NCI-H526 treated with DMSO at 0.1 percent for 48 hours (cell line): ENCODE results near the gene LGALS9.

Source experiments
- DNase-seq: peaks from one replicate; lab custom pipeline; 2025; lab: John Stamatoyannopoulos, UW

Gene LGALS9

DNA sequence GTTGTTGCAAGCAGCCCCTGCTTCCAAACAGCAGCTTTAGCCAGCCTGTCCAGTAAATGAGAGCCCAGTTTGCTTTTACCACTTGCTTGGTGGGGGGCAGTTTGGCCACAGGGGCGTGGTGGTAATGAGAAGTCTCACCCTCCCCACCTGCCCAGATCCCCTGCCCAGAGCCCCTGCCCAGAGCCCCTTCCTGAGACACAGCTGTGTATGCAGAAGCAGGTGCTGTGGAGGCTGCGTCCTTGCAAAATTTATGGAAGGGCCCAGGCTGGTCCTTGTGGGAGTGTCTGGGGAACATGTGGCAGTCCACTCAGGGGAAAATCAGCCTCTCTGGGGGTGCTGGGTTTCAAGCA lies 27.6 kb upstream of the LGALS9 start:
- DNase-seq = no peak

- no peak for DNase-seq
Observed at GRCh38 chr17:27603880-27604794, 26.9 kb upstream of the LGALS9 start.

DNA sequence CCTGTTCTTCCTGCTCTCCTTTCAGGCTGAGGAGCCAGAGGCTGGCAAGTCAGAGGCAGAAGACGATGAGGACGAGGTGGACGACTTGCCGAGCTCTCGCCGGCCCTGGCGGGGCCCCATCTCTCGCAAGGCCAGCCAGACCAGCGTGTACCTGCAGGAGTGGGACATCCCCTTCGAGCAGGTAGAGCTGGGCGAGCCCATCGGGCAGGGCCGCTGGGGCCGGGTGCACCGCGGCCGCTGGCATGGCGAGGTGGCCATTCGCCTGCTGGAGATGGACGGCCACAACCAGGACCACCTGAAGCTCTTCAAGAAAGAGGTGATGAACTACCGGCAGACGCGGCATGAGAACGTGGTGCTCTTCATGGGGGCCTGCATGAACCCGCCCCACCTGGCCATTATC lies 25.6 kb upstream of the LGALS9 start:
- no peak for DNase-seq

- no peak for DNase-seq
Observed at GRCh38 chr17:27607521-27608091, 23.4 kb upstream of the LGALS9 start.

DNA sequence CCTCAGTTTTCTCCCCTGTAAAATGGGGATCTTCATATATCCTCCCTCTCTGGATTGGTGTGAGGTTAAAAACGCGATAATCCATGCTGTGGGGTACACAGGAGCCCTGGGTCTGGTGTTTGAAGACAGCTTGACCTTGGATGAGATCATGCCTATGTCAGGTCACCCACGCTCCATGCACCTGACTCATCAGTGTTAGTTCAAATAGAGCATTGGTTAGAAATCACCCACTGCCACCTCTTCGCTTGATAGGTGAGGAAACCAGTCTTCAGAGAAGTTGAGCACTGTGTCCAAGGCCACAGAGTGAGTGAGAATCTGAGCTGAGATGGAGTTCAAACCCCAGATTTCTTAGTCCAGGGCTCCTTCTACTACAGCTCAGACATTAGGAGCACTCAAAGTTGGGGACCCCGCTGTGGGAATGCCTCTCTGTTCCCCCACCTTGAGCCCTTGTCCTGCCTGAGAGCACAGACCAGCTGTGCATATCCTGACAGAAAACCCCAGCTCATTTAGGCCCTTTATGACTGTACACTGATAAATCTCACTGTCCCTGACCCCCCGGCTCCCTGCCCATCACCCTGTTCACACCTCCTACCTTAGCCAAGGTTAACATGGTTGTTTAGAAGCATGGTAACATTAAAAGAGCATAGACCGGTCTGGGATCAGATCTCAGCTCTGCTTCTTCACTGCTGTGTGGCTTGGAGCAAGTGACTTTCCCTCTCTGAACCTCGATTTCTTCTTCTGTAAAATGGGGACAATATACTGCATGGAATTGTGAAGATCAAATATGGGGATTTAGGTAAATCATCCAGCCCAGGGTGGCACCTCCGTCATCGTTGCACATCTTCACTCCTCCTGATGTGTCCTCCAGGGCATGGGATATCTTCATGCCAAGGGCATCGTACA lies 22.4 kb upstream of the LGALS9 start:
- no peak for DNase-seq

- DNase-seq = no peak
Observed at GRCh38 chr17:27609611-27610303, 21.2 kb upstream of the LGALS9 start.

GRCh38 chr17:27610304-27610677 lies 20.7 kb upstream of the LGALS9 start:
- DNase-seq = no peak

DNA sequence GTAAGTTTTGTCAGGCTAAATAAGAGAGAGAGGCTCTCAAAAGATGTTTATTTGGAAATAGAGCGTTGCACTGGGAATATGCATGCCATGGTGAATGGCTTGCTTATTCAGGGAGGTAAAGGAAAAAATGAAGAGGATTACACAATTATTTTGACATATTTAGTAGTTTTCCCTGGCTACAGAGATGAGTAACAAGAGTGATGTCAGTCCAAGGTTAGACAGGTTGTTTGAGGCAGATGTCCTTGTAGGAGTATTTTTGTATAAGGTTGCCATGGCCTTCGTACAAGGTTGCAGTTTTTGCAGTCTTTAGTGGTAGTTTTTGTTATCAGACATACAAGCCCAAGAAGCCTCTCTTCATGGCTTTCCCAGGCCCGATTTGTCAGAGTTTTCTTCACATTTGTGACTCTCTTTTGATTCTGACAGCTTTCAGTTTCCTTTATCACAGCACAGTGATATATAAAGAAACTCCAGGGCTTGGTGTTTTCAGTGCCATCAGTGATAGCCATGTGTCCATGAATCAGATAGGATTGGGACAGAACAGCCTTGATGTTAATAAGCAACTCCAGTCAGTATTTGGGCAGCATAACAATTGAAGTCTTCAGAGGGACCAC lies 18.7 kb upstream of the LGALS9 start:
- DNase-seq = no peak

- DNase-seq = no peak
Observed at GRCh38 chr17:27613433-27613832, 17.6 kb upstream of the LGALS9 start.

DNA sequence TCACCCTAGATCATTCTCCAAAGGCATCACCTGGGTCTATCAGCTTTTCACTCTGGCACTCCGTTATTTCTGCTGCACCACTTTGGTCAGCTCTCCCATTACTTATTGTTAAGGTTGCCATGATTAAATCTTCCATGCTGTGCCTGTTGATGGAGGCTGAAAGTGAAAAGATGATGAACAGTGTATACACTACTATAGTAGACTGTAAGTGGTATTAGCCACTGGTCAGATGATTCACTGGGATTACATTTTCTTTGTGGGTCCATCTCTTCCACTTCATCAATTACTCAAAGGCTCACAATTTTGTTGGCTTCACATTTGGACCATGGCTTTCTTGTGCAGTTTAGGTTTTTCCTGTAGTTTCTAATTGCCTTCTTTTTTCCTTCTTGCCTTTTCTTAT lies 15.9 kb upstream of the LGALS9 start:
- DNase-seq = no peak

- no peak for DNase-seq
Observed at GRCh38 chr17:27616414-27616813, 14.6 kb upstream of the LGALS9 start.

GRCh38 chr17:27618417-27618816 lies 12.6 kb upstream of the LGALS9 start:
- DNase-seq = no peak

DNA sequence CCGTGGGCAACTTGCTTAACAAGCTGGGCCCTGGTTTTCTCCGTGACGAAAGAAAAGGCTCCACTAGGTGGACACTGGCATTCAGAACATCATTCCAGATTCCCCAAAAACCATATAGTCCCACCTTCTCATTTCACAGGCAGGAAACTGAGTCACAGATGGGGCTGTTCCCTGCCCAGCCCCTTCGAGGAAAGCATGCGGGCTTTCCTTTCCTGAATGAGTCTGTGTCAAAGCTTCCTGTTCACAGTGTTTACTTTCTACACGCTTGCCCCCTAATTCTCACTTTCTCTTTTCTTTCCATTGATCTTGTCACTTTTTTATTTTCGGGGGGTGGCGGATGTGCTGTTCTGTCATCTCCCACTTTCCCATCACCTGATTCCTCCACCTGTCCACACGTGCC lies 10.3 kb upstream of the LGALS9 start:
- no peak for DNase-seq

GRCh38 chr17:27621536-27621935 lies 9.5 kb upstream of the LGALS9 start:
- DNase-seq = no peak

GRCh38 chr17:27621942-27622559 lies 8.9 kb upstream of the LGALS9 start:
- DNase-seq = no peak

- DNase-seq = no peak
Observed at GRCh38 chr17:27622986-27623385, 8.0 kb upstream of the LGALS9 start.

DNA sequence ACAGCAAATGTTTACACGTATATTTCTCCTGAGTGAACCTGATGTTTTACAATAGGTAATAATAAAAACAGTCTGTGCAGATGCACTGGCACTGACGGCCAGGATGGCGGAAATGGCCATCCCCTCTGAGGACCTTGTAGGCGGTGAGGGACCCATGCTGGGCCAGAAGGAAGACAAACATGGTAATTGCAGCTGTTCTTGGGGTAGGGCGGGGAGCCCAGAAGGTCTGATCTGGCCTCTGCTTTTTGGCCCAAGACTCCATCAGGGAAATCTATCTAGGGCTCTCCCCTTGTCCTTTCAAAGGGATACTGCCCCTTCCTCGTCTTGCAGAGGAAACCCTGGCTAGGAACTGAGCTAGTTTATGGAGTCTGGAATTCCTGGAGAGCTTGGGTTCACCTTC lies 7.4 kb upstream of the LGALS9 start:
- DNase-seq = no peak

DNA sequence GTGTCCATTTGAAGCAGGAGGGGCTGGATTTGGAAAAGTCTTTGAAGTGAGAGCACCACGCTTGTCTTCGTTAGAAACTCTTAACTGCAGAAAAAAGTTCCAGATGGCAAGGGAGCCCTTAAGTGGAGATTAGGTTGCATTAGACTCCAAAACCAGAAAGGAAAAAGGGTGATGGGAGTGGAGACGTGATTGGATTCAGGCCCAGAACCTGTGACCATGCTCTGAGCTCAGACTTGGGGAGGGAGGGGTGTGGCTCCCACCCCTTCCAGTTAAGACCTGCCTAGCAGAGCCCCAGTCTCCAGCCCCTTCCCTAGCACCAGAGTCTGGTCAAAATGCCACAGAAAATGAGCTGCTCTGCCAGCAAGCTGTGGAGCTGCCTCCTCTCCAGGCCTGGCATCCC lies 6.4 kb upstream of the LGALS9 start:
- DNase-seq = no peak

DNA sequence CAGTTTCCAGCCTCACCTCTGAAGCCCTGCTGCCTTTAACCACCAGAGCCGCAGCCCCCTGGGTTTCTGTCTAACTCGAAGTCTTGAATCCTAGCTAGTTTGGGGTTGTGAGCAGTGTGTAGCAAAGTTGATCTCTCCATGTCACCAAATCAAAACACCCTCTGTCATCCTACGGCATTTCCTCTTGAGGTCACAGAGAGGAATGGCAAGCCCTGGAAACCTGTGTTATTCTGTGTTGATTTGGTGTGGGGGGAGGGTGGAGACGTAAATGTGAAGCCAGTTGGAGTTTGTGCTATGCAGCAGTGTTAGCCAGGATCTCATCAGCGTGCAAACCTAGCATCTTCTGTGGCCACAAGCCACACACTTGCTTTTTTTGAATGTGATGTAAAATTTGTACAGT lies 5.1 kb upstream of the LGALS9 start:
- DNase-seq = no peak

DNA sequence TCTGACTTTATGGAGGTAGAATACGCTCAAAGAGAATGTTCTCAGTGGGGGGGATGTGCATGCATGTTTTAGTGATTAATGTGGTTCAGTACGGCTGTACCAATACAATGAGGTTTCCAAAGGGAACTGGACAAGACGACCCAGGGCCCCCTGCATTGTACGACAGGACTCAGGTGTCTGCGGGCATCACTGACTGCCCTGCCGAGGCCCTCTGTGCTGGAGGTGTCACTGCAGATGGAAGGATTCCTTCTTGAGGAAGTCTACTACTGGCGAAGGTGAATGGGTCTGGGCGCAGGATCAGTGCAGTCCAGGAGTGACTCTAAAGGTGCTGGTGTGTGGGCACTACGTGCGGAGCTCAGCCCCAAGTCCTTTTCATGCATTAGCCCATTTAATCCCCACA lies 3.5 kb upstream of the LGALS9 start:
- no peak for DNase-seq

GRCh38 chr17:27628376-27628775 lies 2.6 kb upstream of the LGALS9 start:
- no peak for DNase-seq
